ENCODE measurements around the gene PCDH15.

Gene PCDH15

DNA sequence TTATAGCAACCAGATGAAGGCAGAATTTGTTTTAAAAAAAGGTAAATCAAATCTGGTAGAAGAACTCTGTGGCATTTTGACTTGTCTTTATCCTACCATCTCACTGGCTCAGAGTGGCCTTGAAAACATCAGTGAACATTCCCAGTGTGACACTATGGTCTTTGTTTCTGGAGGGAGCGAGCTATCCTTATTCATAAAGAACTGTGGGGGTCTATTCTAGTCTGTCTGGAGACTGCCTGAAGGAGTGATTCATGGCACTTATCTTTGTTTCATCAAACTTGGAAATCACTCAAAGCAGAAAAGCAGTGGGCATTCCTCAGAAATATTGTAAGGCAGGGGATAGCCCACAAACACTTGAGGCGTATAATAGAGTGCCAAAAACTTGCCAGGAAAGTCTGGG is 719.1 kb downstream of the PCDH15 start:
- Histone ChIP-seq H3K4me2 (ENCODE audit: low read length) (no peak overlapping the region), H3K4me3 (ENCODE audit: low read depth, low read length) (no peak overlapping the region), H3K14ac (ENCODE audit: low read length) (no peak overlapping the region), H3K79me1 (ENCODE audit: low read length) (peaks cover 2% of the 10 kb centered on the region), H4K8ac (ENCODE audit: low read depth, low read length) (no peak overlapping the region), H3K4ac (ENCODE audit: low read depth, low read length) (no peak overlapping the region), H2BK5ac (ENCODE audit: low read depth, low read length, poor library complexity) (peak overlapping the region; percentile 75), H3K27ac (ENCODE audit: low read depth, low read length) (peak overlapping the region; percentile 90), H3K27me3 (ENCODE audit: insufficient read depth, low read length) (no peaks in the 10 kb centered on the region), H4K91ac (ENCODE audit: low read depth, low read length) (no peak overlapping the region), H2BK12ac (ENCODE audit: low read length) (no peak overlapping the region), H3K4me1 (ENCODE audit: control insufficient read depth in 1 of 2, insufficient read depth in 2 of 2, low read length in 2 of 2) (peaks cover 0 to 2% of the 10 kb centered on the region in 2 experiments), H3K9ac (ENCODE audit: low read length) (no peak overlapping the region), H3K23ac (ENCODE audit: low read length) (no peak overlapping the region), H3K18ac (ENCODE audit: low read length) (no peak overlapping the region), H4K12ac (ENCODE audit: low read depth, low read length) (no peak overlapping the region), H3K79me2 (ENCODE audit: control insufficient read depth, insufficient read depth, low read length, poor library complexity) (no peaks in the 10 kb centered on the region), H2BK120ac (ENCODE audit: insufficient read depth, low read length, poor library complexity) (no peak overlapping the region), H2AK5ac (ENCODE audit: low read length) (no peak overlapping the region), H3K9me3 (ENCODE audit: insufficient read depth, low read depth, low read length) (no peaks in the 10 kb centered on the region), H3K36me3 (ENCODE audit: control insufficient read depth in 1 of 2, insufficient read depth in 2 of 2, low read length in 2 of 2) (no peaks in the 10 kb centered on the region), H2AFZ (ENCODE audit: insufficient read depth, low read length, poor library complexity) (no peak overlapping the region)
- no peak for DNase-seq
- WGBS (ENCODE audit: extremely low coverage, insufficient coverage, insufficient read length) = no CpG with 5 or more reads among the region's 2 CpGs

DNA sequence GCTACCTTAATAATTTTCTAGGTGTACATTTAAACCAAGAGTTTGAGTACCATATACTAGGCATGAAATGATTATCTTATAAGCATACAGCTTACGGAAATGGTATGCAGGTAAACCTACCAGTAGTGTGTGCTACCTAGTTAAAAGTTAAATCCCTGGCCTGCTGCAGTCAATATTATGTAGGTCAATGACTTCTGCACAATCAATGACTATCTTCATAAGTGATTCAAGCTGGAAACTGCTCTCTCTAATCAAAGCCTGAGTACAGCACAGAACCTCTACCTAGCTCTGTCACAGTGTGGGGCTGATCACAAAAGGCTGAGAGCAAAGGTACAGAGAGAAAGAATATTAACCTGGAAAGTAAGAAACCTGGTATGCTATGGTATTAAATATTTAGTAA is 733.7 kb downstream of the PCDH15 start:
- Histone ChIP-seq H3K4me1 (ENCODE audit: control insufficient read depth in 1 of 2, insufficient read depth in 2 of 2, low read length in 2 of 2) (no peaks in the 10 kb centered on the region), H2BK120ac (ENCODE audit: insufficient read depth, low read length, poor library complexity) (no peak overlapping the region), H3K9me3 (ENCODE audit: insufficient read depth, low read depth, low read length) (no peaks in the 10 kb centered on the region), H3K4me3 (ENCODE audit: low read depth, low read length) (no peak overlapping the region), H3K27me3 (ENCODE audit: insufficient read depth, low read length) (no peaks in the 10 kb centered on the region), H3K4ac (ENCODE audit: low read depth, low read length) (no peak overlapping the region), H3K79me2 (ENCODE audit: control insufficient read depth, insufficient read depth, low read length, poor library complexity) (no peaks in the 10 kb centered on the region), H2AFZ (ENCODE audit: insufficient read depth, low read length, poor library complexity) (no peak overlapping the region), H3K23ac (ENCODE audit: low read length) (no peak overlapping the region), H2BK12ac (ENCODE audit: low read length) (no peak overlapping the region), H2BK5ac (ENCODE audit: low read depth, low read length, poor library complexity) (no peak overlapping the region), H3K79me1 (ENCODE audit: low read length) (no peaks in the 10 kb centered on the region), H3K4me2 (ENCODE audit: low read length) (no peak overlapping the region), H4K12ac (ENCODE audit: low read depth, low read length) (no peak overlapping the region), H3K18ac (ENCODE audit: low read length) (no peak overlapping the region), H3K14ac (ENCODE audit: low read length) (no peak overlapping the region), H3K9ac (ENCODE audit: low read length) (no peak overlapping the region), H4K91ac (ENCODE audit: low read depth, low read length) (no peak overlapping the region), H3K27ac (ENCODE audit: low read depth, low read length) (no peak overlapping the region), H3K36me3 (ENCODE audit: control insufficient read depth in 1 of 2, insufficient read depth in 2 of 2, low read length in 2 of 2) (no peaks in the 10 kb centered on the region), H2AK5ac (ENCODE audit: low read length) (no peak overlapping the region), H4K8ac (ENCODE audit: low read depth, low read length) (no peak overlapping the region)
- WGBS (ENCODE audit: extremely low coverage, insufficient coverage, insufficient read length) = no CpG with 5 or more reads among the region's 1 CpG
- DNase-seq = no peak

DNA sequence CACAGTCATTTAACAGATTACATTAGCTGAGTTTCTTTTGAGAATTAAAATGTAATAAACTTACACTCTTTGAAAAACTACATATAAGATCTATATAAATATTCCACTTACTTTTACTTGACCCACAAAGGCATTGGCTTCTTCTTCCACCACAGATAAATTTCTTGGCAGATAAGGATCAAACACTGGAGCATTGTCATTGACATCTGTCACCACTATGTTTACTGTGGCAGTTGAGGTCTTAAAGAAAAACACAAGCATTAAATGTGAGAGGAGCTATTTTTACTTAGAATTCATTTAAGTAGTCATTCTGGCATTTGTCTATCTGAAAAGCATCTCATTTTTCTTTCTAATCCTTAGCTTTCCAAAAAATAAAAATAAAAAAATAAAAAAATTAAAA is 734.4 kb downstream of the PCDH15 start:
- no peak overlapping the region for H2AFZ ChIP-seq (ENCODE audit: insufficient read depth, low read length, poor library complexity)
- no peak overlapping the region for H3K18ac ChIP-seq (ENCODE audit: low read length)
- no peak overlapping the region for H3K23ac ChIP-seq (ENCODE audit: low read length)
- no peaks in the 10 kb centered on the region for H3K4me1 ChIP-seq (ENCODE audit: control insufficient read depth in 1 of 2, insufficient read depth in 2 of 2, low read length in 2 of 2)
- H2AK5ac ChIP-seq (ENCODE audit: low read length) = no peak overlapping the region
- H3K27me3 ChIP-seq (ENCODE audit: insufficient read depth, low read length) = no peaks in the 10 kb centered on the region
- no peak overlapping the region for H3K9ac ChIP-seq (ENCODE audit: low read length)
- no peak overlapping the region for H2BK12ac ChIP-seq (ENCODE audit: low read length)
- H3K4me3 ChIP-seq (ENCODE audit: low read depth, low read length) = no peak overlapping the region
- H3K36me3 ChIP-seq (ENCODE audit: control insufficient read depth in 1 of 2, insufficient read depth in 2 of 2, low read length in 2 of 2) = no peaks in the 10 kb centered on the region
- H4K8ac ChIP-seq (ENCODE audit: low read depth, low read length) = no peak overlapping the region
- H3K79me2 ChIP-seq (ENCODE audit: control insufficient read depth, insufficient read depth, low read length, poor library complexity) = no peaks in the 10 kb centered on the region
- H4K12ac ChIP-seq (ENCODE audit: low read depth, low read length) = no peak overlapping the region
- DNase-seq = no peak
- H3K4ac ChIP-seq (ENCODE audit: low read depth, low read length) = no peak overlapping the region
- no peaks in the 10 kb centered on the region for H3K79me1 ChIP-seq (ENCODE audit: low read length)
- H3K14ac ChIP-seq (ENCODE audit: low read length) = no peak overlapping the region
- H2BK120ac ChIP-seq (ENCODE audit: insufficient read depth, low read length, poor library complexity) = no peak overlapping the region
- no peak overlapping the region for H4K91ac ChIP-seq (ENCODE audit: low read depth, low read length)
- no peak overlapping the region for H2BK5ac ChIP-seq (ENCODE audit: low read depth, low read length, poor library complexity)
- no peak overlapping the region for H3K27ac ChIP-seq (ENCODE audit: low read depth, low read length)
- no peak overlapping the region for H3K4me2 ChIP-seq (ENCODE audit: low read length)
- no peaks in the 10 kb centered on the region for H3K9me3 ChIP-seq (ENCODE audit: insufficient read depth, low read depth, low read length)

DNA sequence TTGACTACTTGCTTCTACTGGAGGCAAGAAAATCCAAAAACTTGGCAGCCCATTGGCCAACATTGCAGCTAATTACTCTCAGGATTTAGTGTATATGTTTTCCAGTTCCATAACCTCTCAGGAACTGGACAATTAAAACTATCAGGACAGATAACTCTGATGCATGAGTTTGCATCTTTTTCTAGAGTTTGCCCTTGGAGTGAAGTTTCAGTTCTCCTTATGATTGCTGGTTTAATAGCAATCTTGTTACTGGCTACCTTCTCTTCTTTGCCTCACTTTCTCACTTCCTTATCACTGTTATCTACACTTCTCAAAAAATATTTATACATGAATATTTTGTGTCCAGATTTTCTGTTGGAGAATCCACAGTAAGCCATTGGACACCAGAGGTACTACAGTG is 735.9 kb downstream of the PCDH15 start:
- no peaks in the 10 kb centered on the region for H3K9me3 ChIP-seq (ENCODE audit: insufficient read depth, low read depth, low read length)
- no peak overlapping the region for H3K4me2 ChIP-seq (ENCODE audit: low read length)
- DNase-seq = no peak
- no peak overlapping the region for H3K23ac ChIP-seq (ENCODE audit: low read length)
- H3K18ac ChIP-seq (ENCODE audit: low read length) = no peak overlapping the region
- H4K12ac ChIP-seq (ENCODE audit: low read depth, low read length) = no peak overlapping the region
- no peak overlapping the region for H2BK12ac ChIP-seq (ENCODE audit: low read length)
- no peak overlapping the region for H4K91ac ChIP-seq (ENCODE audit: low read depth, low read length)
- no peak overlapping the region for H2AK5ac ChIP-seq (ENCODE audit: low read length)
- no peaks in the 10 kb centered on the region for H3K79me2 ChIP-seq (ENCODE audit: control insufficient read depth, insufficient read depth, low read length, poor library complexity)
- H3K79me1 ChIP-seq (ENCODE audit: low read length) = no peaks in the 10 kb centered on the region
- no peak overlapping the region for H3K4ac ChIP-seq (ENCODE audit: low read depth, low read length)
- no peak overlapping the region for H3K27ac ChIP-seq (ENCODE audit: low read depth, low read length)
- H3K27me3 ChIP-seq (ENCODE audit: insufficient read depth, low read length) = no peaks in the 10 kb centered on the region
- no peak overlapping the region for H2AFZ ChIP-seq (ENCODE audit: insufficient read depth, low read length, poor library complexity)
- no peak overlapping the region for H3K4me3 ChIP-seq (ENCODE audit: low read depth, low read length)
- no peak overlapping the region for H4K8ac ChIP-seq (ENCODE audit: low read depth, low read length)
- H2BK5ac ChIP-seq (ENCODE audit: low read depth, low read length, poor library complexity) = no peak overlapping the region
- H3K4me1 ChIP-seq (ENCODE audit: control insufficient read depth in 1 of 2, insufficient read depth in 2 of 2, low read length in 2 of 2) = no peaks in the 10 kb centered on the region
- H3K36me3 ChIP-seq (ENCODE audit: control insufficient read depth in 1 of 2, insufficient read depth in 2 of 2, low read length in 2 of 2) = no peaks in the 10 kb centered on the region
- H2BK120ac ChIP-seq (ENCODE audit: insufficient read depth, low read length, poor library complexity) = no peak overlapping the region
- H3K9ac ChIP-seq (ENCODE audit: low read length) = no peak overlapping the region
- H3K14ac ChIP-seq (ENCODE audit: low read length) = no peak overlapping the region

DNA sequence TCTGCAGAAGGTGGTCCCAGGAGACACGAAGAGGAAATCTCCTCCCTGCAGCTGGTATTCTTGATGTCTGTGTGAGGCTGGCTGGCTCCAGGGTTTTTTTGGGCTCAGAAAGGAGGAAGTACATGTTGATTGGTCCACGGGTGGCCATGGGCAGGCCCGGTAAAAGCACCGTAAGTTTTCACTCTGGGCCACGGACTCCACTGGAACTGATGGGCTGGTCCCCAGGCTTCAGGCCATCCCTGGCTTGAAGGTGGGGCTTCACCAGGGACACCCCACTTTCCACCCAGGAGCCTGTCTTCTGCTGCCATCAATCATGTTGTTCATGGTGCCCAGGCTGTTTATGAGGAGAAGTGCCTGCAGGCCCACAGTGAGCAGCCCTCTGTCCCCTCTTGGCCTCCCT is 736.8 kb downstream of the PCDH15 start:
- Histone ChIP-seq H2BK5ac (ENCODE audit: low read depth, low read length, poor library complexity) (no peak overlapping the region), H4K8ac (ENCODE audit: low read depth, low read length) (no peak overlapping the region), H3K4me1 (ENCODE audit: control insufficient read depth in 1 of 2, insufficient read depth in 2 of 2, low read length in 2 of 2) (no peaks in the 10 kb centered on the region), H3K79me2 (ENCODE audit: control insufficient read depth, insufficient read depth, low read length, poor library complexity) (no peaks in the 10 kb centered on the region), H3K79me1 (ENCODE audit: low read length) (no peaks in the 10 kb centered on the region), H3K9ac (ENCODE audit: low read length) (no peak overlapping the region), H2BK120ac (ENCODE audit: insufficient read depth, low read length, poor library complexity) (no peak overlapping the region), H3K4me3 (ENCODE audit: low read depth, low read length) (peak overlapping the region; percentile 11), H2AK5ac (ENCODE audit: low read length) (no peak overlapping the region), H3K18ac (ENCODE audit: low read length) (no peak overlapping the region), H3K36me3 (ENCODE audit: control insufficient read depth in 1 of 2, insufficient read depth in 2 of 2, low read length in 2 of 2) (no peaks in the 10 kb centered on the region), H2AFZ (ENCODE audit: insufficient read depth, low read length, poor library complexity) (no peak overlapping the region), H3K9me3 (ENCODE audit: insufficient read depth, low read depth, low read length) (no peaks in the 10 kb centered on the region), H3K27ac (ENCODE audit: low read depth, low read length) (no peak overlapping the region), H2BK12ac (ENCODE audit: low read length) (no peak overlapping the region), H3K4ac (ENCODE audit: low read depth, low read length) (no peak overlapping the region), H4K12ac (ENCODE audit: low read depth, low read length) (no peak overlapping the region), H4K91ac (ENCODE audit: low read depth, low read length) (no peak overlapping the region), H3K27me3 (ENCODE audit: insufficient read depth, low read length) (no peaks in the 10 kb centered on the region), H3K4me2 (ENCODE audit: low read length) (no peak overlapping the region), H3K14ac (ENCODE audit: low read length) (no peak overlapping the region), H3K23ac (ENCODE audit: low read length) (no peak overlapping the region)
- no CpG with 5 or more reads among the region's 5 CpGs for WGBS (ENCODE audit: extremely low coverage, insufficient coverage, insufficient read length)
- no peak for DNase-seq

All from trophoblast cell (in vitro differentiated cells and primary cell).